ENCODE results near the gene RUBCNL.

The RUBCNL gene

DNA sequence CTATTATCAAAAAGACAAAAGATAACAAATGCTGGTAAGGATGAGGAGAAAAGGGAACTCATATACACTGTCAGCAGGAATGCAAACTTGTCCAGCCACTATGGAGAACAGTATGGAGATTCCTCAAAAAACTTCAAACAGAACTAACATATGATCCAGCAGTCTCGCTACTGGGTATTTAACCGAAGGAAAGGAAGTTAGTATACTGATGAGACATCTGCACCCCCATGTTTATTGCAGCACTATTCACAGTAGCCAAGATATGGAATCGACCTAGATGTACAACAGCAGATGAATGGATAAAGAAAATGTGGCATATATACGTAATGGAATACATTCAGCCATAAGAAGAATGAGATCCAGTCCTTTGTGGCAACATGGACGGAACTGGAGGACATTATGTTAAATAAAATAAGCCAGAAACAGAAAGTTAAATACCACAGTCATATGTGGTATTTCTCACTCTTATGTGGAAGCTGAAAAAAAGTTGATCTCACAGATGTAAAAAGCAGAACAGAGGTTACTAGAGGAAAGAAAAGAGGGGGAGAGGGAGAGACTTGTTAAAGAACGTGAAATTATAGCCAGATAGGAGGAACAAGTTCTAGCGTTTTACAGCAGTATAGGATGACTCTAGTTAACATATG lies 83.2 kb downstream of the RUBCNL start:
- DNase-seq, result peak; percentile 15

DNA sequence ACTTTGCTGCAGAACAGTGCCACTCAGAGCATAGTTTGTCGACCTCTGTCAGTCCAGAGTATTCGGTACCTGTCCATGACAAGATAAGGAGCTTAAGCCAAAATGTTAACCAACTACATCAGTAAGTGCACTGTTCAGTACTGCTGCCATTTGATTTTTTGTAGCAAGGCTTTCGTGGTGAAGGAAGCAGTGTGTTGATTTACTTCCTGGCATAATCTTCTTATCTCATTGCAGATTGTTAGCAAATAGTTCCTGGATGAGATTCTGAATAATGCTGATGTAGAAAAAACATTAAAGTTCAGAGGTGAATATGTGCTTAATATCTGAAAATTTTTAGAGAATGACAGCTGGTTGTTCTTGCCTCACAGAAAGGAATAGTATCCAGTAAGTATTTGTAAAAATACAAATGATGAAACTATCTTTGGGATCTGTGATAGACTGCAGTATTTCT lies 89.7 kb downstream of the RUBCNL start:
- no peak for DNase-seq

DNA sequence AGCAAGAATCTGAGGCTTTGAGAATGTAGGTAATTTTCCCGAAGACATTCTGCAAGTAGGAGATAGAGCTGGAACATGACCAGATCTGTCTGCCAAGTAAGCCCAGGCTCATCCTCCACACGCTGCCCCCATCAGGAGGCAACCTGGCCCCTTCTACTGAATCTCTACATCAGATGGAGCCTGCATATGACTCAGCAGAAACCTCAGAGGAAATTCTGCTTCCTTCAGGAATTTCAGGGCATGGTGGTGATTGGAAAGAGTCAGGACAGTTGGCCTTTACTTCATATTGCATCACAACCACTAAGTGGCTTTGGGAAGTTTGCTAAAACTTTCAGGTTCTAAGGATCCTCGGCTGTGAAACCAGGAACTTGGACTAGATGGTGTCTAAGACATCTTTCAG lies 90.1 kb downstream of the RUBCNL start:
- no peak for DNase-seq

DNA sequence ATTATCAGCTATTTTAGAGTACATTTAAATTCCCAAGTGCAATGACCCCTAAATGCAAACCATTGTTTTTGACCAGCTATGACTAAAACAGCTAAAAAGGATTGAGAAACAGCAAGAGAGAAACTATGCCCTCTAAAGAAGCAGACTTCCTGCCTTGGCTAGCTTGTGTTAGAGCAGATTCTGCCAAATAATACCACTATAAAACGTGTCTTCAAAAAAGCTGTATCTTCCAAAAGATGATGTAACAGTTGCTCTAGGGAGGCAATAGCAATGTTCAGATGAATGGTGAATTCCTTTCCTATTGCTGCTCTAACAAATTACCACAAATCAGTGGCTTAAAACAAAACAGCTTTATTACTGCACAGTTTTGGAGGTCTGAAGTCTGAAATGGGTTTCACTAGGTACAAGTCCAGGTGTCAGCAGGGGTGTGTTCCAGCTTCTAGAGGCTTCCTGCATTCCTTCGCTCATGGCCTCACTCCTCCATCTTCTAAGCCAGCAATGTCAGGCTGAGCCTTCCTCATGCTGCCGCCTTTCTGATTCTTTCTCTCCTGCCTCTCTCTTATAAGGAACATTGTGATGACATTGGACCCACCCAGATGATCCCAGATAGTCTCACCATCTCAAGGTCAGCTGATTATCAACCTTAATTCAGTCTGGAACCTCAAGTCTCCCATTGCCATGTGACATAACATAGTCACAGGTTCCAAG lies 90.8 kb downstream of the RUBCNL start:
- no peak for DNase-seq

DNA sequence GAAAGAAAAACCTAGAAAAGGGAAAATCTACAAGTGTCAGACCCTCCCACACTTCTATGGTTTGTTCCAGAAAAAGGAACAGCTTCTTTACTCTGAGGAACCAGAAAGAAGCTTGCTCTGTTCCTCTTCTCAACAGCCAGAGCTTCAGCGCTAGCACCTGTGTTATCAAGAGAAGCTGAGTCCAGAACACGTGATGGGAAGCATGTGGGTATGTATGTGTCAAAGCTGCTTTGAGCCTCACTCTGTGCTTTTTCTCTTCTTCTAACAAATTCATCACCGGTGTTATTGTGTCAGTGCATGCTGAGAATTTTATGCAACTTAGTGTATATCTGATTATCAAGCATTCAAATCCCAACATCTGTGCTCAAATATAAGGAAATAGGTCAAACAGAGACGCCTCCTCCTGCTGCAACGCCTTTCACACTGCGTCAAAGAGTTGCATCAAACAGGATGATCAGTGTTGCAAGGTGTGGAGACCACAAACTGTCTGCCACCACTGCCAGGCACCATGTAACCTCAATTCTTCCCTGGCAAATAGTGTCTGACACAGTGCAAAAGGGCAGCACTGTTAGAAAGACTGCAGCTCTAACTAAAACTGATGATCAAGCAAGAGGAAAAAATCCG lies 91.4 kb downstream of the RUBCNL start:
- peak; percentile 78 for DNase-seq

DNA sequence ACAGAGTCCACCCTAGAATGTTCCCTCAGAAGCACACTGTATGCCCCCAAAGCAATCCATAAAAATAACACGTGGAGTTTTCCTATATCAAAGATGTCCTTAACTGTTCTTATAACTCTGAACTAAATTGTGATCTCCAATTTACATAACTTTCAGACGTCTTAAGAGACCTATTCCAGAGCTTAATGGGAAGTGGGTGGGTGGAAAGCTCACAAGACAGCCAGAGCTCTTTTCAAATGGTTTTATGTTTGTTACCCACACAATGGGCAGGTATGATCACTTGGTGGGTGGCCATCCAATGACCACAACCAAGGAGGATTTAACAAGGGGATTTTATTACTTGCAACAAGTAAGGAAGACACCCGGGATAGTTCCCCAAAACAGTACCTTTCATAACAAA lies 93.6 kb downstream of the RUBCNL start:
- DNase-seq, result no peak

Data from CD4-positive, alpha-beta T cell treated with Interleukin-17A for 1 hour (primary cell).